ENCODE measurements around the gene IQGAP2. TPM values are rescaled to one million over a fixed set of nuclear protein-coding genes. Genes with fewer than 3 reads are reported as not detected.

Gene IQGAP2
- total RNA-seq, 1 donor from 2014 or later = 8.8 TPM

DNA sequence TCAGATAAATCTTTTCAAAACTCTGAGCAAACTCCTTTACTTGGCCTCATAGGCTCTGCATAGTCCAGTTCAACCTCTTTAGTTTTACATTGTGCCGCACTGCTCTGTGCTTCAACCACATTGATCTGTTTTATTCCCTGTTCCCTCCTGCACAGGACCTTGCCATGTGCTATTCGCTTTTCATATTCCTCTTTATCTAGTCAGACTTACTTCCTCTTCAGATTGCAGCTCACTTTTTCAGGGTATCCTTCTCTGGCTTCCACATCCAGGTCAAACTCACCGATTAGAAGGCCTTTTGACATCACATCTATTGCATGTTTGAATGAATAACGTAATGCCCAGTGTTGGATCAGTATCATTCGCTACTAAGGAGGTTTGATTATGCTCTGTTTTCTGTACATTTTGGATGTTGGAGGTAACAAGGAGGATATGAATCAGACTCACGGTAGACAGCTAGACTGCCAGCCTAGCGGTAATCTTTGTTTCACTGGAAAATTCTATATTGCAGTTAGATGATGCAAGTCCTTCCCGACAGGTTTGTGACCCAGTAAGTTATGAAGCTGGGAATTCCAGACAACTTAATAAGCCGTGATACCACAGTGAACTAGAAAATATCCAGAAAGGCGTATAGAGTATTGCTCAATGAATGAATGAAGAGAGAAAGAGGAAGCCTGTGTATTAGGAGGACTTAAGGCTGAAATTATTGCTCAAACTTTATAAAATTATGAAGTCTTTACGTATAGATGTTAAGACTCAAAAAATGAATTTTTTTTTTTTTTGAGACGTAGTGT, 65.7 kb downstream of the IQGAP2 start:
- TF ChIP-seq, protein P1, sequence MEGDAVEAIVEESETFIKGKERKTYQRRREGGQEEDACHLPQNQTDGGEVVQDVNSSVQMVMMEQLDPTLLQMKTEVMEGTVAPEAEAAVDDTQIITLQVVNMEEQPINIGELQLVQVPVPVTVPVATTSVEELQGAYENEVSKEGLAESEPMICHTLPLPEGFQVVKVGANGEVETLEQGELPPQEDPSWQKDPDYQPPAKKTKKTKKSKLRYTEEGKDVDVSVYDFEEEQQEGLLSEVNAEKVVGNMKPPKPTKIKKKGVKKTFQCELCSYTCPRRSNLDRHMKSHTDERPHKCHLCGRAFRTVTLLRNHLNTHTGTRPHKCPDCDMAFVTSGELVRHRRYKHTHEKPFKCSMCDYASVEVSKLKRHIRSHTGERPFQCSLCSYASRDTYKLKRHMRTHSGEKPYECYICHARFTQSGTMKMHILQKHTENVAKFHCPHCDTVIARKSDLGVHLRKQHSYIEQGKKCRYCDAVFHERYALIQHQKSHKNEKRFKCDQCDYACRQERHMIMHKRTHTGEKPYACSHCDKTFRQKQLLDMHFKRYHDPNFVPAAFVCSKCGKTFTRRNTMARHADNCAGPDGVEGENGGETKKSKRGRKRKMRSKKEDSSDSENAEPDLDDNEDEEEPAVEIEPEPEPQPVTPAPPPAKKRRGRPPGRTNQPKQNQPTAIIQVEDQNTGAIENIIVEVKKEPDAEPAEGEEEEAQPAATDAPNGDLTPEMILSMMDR (IDR thresholded peaks at IDR 0.05) = no peak
- Mint-ChIP-seq H3K4me3 (ENCODE audit: unreplicated experiment) (no peak overlapping the region), H3K27me3 (ENCODE audit: unreplicated experiment) (no peaks in the 10 kb centered on the region), H3K9me3 (ENCODE audit: unreplicated experiment) (peaks cover 4% of the 10 kb centered on the region), H3K27ac (ENCODE audit: unreplicated experiment) (no peak overlapping the region), H3K4me1 (ENCODE audit: unreplicated experiment) (peaks cover 7% of the 10 kb centered on the region), H3K36me3 (ENCODE audit: unreplicated experiment) (no peaks in the 10 kb centered on the region)
- no peak for DNase-seq (ENCODE audit: extremely low spot score, unreplicated experiment)

GRCh38 chr5:76469656-76470290, 66.7 kb downstream of the IQGAP2 start:
- no peak overlapping the region for H3K4me3 Mint-ChIP-seq (ENCODE audit: unreplicated experiment)
- H3K27ac Mint-ChIP-seq (ENCODE audit: unreplicated experiment) = no peak overlapping the region
- TF ChIP-seq, protein P1 (IDR thresholded peaks at IDR 0.05) = no peak
- peaks cover 7% of the 10 kb centered on the region for H3K4me1 Mint-ChIP-seq (ENCODE audit: unreplicated experiment)
- no peaks in the 10 kb centered on the region for H3K9me3 Mint-ChIP-seq (ENCODE audit: unreplicated experiment)
- no peaks in the 10 kb centered on the region for H3K36me3 Mint-ChIP-seq (ENCODE audit: unreplicated experiment)
- no peak for DNase-seq (ENCODE audit: extremely low spot score, unreplicated experiment)
- no peaks in the 10 kb centered on the region for H3K27me3 Mint-ChIP-seq (ENCODE audit: unreplicated experiment)

- no peak overlapping the region for H3K27ac Mint-ChIP-seq (ENCODE audit: unreplicated experiment)
- TF ChIP-seq, protein P1 (IDR thresholded peaks at IDR 0.05) = no peak
- H3K27me3 Mint-ChIP-seq (ENCODE audit: unreplicated experiment) = no peaks in the 10 kb centered on the region
- no peaks in the 10 kb centered on the region for H3K9me3 Mint-ChIP-seq (ENCODE audit: unreplicated experiment)
- H3K4me3 Mint-ChIP-seq (ENCODE audit: unreplicated experiment) = no peak overlapping the region
- peaks cover 7% of the 10 kb centered on the region for H3K4me1 Mint-ChIP-seq (ENCODE audit: unreplicated experiment)
- DNase-seq (ENCODE audit: extremely low spot score, unreplicated experiment) = no peak
- H3K36me3 Mint-ChIP-seq (ENCODE audit: unreplicated experiment) = no peaks in the 10 kb centered on the region
These were observed 67.9 kb downstream of the IQGAP2 start for GRCh38 chr5:76470976-76471375.

GRCh38 chr5:76471406-76471805, 68.3 kb downstream of the IQGAP2 start:
- no peak overlapping the region for H3K27ac Mint-ChIP-seq (ENCODE audit: unreplicated experiment)
- H3K27me3 Mint-ChIP-seq (ENCODE audit: unreplicated experiment) = no peaks in the 10 kb centered on the region
- TF ChIP-seq, protein P1 (IDR thresholded peaks at IDR 0.05) = no peak
- H3K36me3 Mint-ChIP-seq (ENCODE audit: unreplicated experiment) = no peaks in the 10 kb centered on the region
- DNase-seq (ENCODE audit: extremely low spot score, unreplicated experiment) = no peak
- no peaks in the 10 kb centered on the region for H3K9me3 Mint-ChIP-seq (ENCODE audit: unreplicated experiment)
- peaks cover 7% of the 10 kb centered on the region for H3K4me1 Mint-ChIP-seq (ENCODE audit: unreplicated experiment)
- no peak overlapping the region for H3K4me3 Mint-ChIP-seq (ENCODE audit: unreplicated experiment)

DNA sequence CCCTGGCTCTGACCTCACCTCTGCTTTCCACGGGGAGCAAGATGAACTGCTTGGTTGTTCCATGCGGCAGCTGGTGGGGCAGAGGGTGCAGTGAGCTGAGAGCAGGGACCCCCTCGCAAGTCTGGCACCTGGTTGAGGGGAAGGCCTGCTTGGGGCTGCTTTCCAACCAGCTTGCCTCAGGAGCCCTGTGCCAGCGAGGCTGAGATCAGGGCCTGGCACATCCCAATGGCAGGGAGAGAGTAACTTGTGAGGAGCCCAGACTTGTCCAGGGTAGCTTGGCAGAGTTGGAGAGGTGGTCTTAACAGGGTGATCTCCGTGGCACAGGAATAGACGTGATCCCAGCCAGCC, 68.9 kb downstream of the IQGAP2 start:
- H3K4me3 Mint-ChIP-seq (ENCODE audit: unreplicated experiment) = no peak overlapping the region
- no peaks in the 10 kb centered on the region for H3K36me3 Mint-ChIP-seq (ENCODE audit: unreplicated experiment)

More for the DNA sequence above, 68.9 kb downstream of the IQGAP2 start:
- Mint-ChIP-seq H3K9me3 (ENCODE audit: unreplicated experiment) (no peaks in the 10 kb centered on the region), H3K27ac (ENCODE audit: unreplicated experiment) (no peak overlapping the region), H3K4me1 (ENCODE audit: unreplicated experiment) (peaks cover 7% of the 10 kb centered on the region), H3K27me3 (ENCODE audit: unreplicated experiment) (no peaks in the 10 kb centered on the region)
- TF ChIP-seq, protein P1 (IDR thresholded peaks at IDR 0.05) = no peak
- DNase-seq (ENCODE audit: extremely low spot score, unreplicated experiment) = no peak
